DOHH2 (cell line): Measurements from ENCODE around the gene EBP.
A peak's percentile ranks its signal among the peaks of the same experiment; 100 is the strongest.

Experiments used
- CTCF ChIP-seq: fragments of 200-600 bp; sonication (generic); IDR thresholded peaks from one replicate; pipeline ENCODE4 v1.5.1; 2014; ENCODE audit warnings: antibody characterized with exemption, mild to moderate bottlenecking, low read depth, low read length; ENCODE audit not compliant: poor library complexity, severe bottlenecking
- EZH2phosphoT487 ChIP-seq: fragments of 200-600 bp; sonication (generic); IDR thresholded peaks from 2 replicates; pipeline ENCODE4 v1.6.1; 2017; ENCODE audit warnings: borderline replicate concordance, mild to moderate bottlenecking, antibody characterized with exemption, low read length, moderate library complexity, mixed read lengths

- TF ChIP-seq CTCF (peak; percentile 53), EZH2phosphoT487 (no peak)
Observed at GRCh38 chrX:48539345-48540027, 17.9 kb downstream of the EBP start, which contains the start of gene TBC1D25.
